HG03457 (cell line): Measurements from ENCODE around the gene PTPRR.
"Not testable (repeated sequence)": the region's sequence is repeated elsewhere in the genome, so short reads cannot be mapped to it uniquely, and the experiment has no call there.

Experiments used
- ATAC-seq: cut with Tn5 transposase; IDR thresholded peaks from one replicate; pipeline ENCODE4 v1.9.1; 2021; ENCODE audit warnings: moderate number of reproducible peaks; ENCODE audit not compliant: unreplicated experiment

The PTPRR gene

DNA sequence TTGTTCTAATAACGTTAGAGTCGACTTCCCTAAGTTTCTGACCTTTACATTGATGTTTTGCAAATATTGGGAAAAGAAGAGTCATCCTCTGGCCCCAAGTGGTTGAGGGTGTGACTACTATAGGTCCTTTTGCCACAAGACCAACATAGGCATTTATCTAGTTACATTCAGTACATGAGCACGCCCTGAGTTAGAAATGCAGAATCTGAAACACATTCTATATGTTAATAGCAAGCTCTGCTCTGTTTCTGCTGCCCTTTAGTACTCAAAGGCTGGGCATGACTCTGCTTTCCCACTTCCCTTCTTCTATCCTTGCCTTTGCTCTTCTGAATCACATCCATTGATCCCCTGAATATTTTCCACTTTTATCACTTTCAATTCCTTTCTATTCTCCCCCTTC lies 168.2 kb downstream of the PTPRR start:
- no peak for ATAC-seq

- no peak for ATAC-seq
These were observed 170.6 kb downstream of the PTPRR start for GRCh38 chr12:70749931-70750330.

- no peak for ATAC-seq
These were observed 171.7 kb downstream of the PTPRR start for GRCh38 chr12:70748809-70749208.

- ATAC-seq: no peak
These were observed 172.9 kb downstream of the PTPRR start for GRCh38 chr12:70747445-70748260.

- no peak for ATAC-seq
These were observed 175.5 kb downstream of the PTPRR start for GRCh38 chr12:70745048-70745447.

DNA sequence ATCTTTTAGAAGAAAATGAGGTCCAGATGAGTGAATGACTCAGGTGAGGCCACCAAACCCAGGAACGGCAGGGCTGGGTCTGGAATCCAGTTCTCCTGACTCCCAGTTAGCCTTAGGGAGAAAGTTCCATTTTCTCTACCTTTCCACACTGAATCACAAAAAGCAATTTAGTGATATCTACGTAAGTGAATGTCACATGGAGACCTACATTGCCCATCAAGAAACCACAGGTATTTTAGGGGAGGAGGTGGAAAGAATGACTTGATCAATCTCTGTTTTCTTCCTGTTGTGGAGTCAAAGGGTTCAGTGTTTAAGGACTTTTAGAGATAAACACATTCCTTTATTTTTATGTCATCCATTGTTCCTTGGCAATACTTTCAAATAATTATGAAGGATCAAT lies 176.4 kb downstream of the PTPRR start:
- ATAC-seq: no peak

GRCh38 chr12:70741256-70741655 lies 179.3 kb downstream of the PTPRR start:
- ATAC-seq: no peak

- no peak for ATAC-seq
These were observed 180.8 kb downstream of the PTPRR start for GRCh38 chr12:70739756-70740155.

DNA sequence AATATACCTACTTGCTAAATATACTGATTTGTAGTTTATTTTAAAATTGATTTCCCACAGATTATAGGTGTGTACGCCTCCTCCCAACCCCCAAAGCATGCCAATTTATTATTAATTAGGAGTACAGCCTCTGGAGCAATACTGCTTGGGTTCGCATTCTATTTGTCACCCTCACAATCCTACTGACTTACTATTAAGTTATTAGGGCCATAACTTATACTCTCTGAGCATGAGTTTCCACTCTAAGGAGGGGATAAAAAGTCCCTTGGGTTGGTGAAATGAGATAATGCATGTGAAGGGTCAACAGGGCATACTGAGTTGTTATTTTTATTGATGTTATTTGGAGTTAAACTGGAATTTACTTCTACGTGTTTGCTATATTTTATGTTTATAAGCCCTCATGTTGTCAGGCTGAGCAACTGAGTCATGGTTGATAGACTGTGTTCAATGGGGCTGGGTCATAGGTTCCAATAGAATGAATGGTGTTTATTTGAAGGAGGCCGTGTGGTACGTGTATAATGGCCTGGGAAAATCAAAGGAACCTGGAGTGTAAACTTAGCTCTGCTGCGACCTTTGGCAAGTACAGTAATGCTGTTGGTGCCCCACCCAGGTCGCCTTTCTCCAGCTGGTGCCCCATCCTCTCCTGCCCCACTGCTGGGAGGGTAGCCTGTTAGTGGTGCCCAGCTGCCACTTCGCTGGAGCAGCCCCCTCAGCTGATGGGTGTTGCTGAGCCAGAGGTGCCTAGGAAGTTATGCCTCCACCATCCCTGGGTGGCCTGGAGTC lies 184.0 kb downstream of the PTPRR start:
- no peak for ATAC-seq

- ATAC-seq: not testable (repeated sequence)
These were observed 185.3 kb downstream of the PTPRR start for GRCh38 chr12:70735197-70735596.

DNA sequence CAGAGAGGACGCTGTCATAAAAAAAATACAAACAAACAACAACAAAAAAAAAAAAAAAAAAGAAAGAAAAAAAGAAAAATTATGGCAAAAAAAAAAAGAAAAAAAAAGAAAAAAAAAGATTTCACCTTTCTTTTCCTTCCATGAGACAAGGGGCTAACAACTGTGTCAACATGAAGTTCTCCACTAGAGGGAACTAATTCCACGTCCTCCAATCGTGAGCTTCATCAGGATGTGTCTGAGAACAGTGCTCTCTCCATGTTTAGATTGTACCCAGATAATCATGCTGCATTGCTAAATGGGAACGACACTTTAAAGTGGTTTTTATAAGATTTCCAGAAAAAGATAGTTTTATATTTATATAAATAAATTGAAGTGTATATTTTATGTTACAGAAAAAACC lies 187.2 kb downstream of the PTPRR start:
- peak; percentile 92 for ATAC-seq

- no peak for ATAC-seq
These were observed 188.3 kb downstream of the PTPRR start for GRCh38 chr12:70732287-70732686.

GRCh38 chr12:70730675-70731180 lies 189.8 kb downstream of the PTPRR start:
- no peak for ATAC-seq

- no peak for ATAC-seq
These were observed 196.1 kb downstream of the PTPRR start for GRCh38 chr12:70724444-70724843.

DNA sequence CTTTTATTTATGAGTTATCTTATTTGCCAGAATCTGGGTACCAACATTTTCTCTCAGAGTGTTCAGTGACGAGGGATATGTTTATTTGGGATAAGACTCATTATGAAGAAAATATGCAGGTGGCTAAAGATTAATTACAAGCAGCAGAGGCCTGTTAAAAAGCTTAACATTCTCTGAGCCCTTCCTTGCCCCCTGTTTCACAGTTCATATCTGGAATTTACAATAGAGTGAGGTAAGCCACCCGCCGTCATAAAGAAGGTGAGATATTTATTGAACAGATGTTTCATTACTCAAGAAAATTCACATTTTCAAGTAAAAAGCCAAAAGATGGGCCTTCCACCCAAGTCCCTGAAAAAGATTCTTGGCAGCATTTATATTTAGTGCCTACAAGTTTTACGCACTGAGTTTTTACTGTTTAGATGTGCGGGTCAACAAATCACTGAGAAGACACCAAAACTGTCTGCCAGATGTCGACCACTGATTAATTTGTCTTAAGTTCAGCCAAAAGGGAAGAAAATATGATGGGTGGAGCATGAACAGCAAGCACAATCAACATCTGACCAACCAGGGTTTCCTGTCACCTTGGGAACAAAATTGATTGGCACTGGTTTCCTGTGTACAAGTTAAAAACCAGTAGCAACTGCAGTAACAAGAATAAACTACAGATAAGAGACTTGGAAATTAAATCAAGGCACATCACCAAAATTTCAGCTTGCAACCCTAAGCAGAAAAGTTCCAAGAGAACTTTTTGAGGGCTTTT lies 197.8 kb downstream of the PTPRR start:
- ATAC-seq: no peak

- no peak for ATAC-seq
These were observed 198.7 kb downstream of the PTPRR start for GRCh38 chr12:70721656-70722357.

- ATAC-seq: no peak
These were observed 199.3 kb downstream of the PTPRR start for GRCh38 chr12:70721216-70721615.

DNA sequence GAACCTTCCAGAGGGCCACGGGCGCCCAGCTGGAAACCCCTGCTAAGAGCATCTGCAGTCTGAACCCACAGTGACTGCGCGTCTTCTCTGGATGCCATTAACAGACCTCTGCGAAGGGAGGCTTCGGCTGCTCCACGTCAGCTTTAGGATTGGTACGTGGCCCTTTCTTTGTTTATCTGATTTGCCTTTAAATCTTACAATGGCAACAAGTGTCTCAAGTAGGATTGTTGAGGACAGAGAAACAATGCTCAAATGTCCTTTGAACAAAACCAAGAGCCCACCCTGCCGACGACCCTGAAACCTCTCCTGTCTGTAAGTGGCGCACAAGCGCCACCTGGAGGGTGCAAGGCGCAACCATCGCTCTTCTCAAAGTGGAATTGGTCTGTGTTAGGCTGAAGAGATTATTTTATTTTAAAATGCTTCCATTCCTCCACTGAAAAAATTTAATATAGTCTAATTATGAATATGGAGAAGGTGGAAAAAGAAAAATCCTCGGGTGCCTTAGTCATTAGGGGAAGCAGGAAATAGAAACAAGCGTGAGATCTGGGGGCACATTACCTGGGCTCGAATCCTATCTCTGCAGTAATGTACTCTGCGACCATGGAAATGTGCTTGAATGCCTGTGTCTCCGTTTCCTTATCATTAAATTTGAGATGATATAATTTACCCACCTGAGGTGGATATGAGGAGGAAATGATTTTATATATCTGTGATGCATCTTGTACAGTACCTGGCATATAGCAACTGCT lies 200.7 kb downstream of the PTPRR start:
- no peak for ATAC-seq

- no peak for ATAC-seq
These were observed 201.5 kb downstream of the PTPRR start for GRCh38 chr12:70719071-70719470.

GRCh38 chr12:70711831-70712230 lies 208.7 kb downstream of the PTPRR start:
- ATAC-seq: no peak
